Stimulated activated naive CD8-positive, alpha-beta T cell treated with anti-CD3 and anti-CD28 coated beads, Interleukin-15, Interleukin-2, amounts not matched to agents 100 U/mL and 50 U/mL, for 24 hours (primary cell): Measurements from ENCODE around the gene PEX10.
"Not testable (repeated sequence)": the region's sequence is repeated elsewhere in the genome, so short reads cannot be mapped to it uniquely, and the experiment has no call there.

Source experiments
- ATAC-seq: fragments of 150-1000 bp; cut with Tn5 transposase; one replicate; pipeline ENCODE4 v1.10.0; 2021
- DNase-seq: peaks from one replicate; pipeline ENCODE4 v3.0.0; 2021

The PEX10 gene

GRCh38 chr1:2443277-2444137, 31.1 kb upstream of the PEX10 start:
- ATAC-seq (no peak), DNase-seq (peak; percentile 24)

DNA sequence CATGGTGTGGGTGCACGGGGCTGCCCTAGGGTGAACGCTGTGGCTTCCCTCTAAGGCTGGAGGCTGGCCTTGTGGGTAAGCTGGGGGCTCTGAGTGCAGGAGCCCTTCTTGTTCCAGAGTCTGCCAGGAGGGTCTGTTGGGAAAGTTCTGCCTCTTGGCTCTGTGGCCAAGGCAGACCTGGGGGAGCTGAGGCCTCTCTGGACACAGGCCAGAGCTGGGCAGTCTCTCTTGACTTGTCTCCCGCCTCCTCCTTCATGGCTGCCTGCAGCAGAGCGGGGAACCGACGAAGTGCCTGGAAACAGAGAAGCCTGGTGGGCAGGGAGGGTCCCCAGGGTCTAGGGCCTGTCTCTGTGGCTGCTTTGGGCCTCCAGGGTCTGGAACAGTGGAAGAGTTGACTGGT, 30.3 kb upstream of the PEX10 start:
- DNase-seq = no peak
- no peak for ATAC-seq

DNA sequence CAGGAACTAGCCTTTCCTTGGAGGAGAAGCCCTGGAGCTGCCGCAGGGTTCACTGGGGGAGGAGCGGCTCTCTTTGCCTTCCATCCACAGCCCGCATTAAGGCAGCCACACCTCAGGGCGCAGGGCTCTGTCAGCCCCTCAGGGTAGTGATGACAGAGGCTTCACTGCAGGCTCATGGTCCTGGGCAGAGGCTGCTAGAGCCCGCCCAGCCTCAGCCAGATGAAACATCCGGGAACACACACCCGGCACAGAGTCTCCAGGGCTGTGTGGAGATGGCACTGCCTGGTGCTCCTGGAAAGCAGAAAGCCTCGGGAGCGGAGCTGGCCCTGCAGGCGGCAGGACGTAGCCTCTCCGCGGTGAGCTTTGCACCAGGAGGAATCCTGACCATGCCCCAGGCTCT, 29.4 kb upstream of the PEX10 start:
- no peak for DNase-seq
- ATAC-seq = no peak

DNA sequence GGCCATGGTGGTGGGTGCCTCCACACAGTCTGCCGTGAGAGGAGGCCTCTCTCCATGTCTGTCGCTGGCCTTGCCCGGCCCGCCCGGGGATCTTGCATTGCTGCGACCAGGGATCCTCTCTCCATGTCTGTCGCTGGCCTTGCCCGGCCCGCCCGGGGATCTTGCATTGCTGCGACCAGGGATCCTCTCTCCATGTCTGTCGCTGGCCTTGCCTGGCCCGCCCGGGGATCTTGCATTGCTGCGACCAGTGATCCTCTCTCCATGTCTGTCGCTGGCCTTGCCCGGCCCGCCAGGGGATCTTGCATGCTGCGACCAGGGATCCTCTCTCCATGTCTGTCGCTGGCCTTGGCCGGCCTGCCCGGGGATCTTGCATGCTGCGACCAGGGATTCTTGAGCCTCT, 28.0 kb upstream of the PEX10 start:
- not testable (repeated sequence) for DNase-seq, ATAC-seq

DNA sequence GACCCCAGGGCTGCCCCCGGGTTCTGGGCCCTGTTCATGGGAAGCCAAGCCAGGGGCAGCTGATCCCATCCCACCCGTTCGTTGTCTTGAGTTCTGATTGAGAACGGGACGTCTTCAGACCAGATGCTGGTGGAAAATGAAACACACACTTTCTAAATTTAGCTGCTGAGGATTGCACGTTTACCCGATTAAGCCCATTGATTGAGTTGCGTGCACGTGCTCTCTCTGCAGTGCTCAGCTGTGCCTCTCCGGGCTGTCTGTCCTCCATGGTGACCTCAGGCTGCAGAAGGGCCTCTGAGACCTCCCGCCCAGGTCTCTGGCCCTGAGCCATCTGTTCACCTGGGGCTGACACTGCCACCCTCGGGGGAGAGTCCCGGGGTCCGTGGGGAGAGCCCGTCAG, 27.0 kb upstream of the PEX10 start:
- DNase-seq = no peak
- no peak for ATAC-seq

DNA sequence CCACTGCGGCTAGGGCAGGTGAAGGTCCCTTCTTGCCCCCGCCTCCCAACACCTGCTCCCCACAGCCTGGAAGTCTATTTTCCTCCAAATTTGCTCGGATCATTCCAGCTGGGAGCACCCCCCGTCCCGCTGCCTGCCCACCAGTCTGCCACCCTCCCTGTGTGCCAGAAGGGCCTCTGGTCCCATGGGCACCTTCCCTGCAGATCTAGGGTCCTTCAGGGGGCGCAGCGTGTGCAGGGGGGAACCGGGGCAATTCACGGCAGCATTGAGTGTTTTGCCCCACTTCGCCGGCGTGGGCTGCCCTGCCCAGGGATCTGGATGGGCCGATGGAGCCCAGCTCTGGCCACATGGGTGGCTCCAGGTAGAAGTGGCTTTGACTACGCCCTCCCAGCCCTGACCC, 26.3 kb upstream of the PEX10 start:
- no peak for ATAC-seq
- no peak for DNase-seq

DNA sequence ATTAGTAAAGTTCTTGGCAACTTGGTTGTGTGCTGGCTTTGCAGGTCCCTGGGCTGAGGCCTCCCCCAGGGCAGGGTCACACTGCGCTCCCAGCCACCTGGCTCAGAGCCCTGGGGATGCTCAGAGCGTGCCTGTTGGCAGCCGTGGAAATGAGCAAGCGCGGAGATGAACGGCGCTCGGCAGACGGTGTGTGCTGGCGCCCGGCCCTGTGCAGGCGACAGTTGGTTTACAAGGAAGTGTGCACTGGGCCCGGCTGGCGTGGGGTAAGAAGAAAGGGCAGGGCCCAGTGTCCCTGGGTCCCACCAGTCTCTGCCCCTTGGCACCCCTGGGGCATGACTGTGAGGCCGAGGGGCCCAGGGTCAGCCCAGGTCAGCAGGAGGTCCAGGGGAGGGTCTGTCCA, 25.7 kb upstream of the PEX10 start:
- DNase-seq (no peak), ATAC-seq (no peak)

DNA sequence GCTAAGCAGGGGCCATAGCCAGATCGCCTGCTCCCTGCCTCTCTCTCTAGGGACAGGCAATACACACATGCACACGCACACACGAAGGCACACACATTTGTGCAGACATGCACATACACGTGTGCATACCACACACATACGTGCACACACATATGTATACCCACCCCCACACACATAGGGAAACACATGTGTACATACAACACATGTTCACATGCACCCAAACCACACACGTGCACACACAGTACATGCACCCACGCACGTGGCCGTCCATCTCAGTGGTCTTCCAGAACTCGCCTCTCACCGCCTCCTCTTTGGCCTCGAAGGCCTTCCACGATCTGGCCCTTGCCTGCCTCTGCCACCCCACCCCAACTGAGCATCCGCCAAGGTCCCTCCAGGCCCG, 25.3 kb upstream of the PEX10 start:
- no peak for ATAC-seq

GRCh38 chr1:2436876-2437275, 24.5 kb upstream of the PEX10 start:
- no peak for ATAC-seq
- DNase-seq = no peak

More for the DNA sequence above, 25.3 kb upstream of the PEX10 start:
- no peak for DNase-seq

- no peak for DNase-seq
- no peak for ATAC-seq
Observed at GRCh38 chr1:2435746-2436355, 23.5 kb upstream of the PEX10 start.

DNA sequence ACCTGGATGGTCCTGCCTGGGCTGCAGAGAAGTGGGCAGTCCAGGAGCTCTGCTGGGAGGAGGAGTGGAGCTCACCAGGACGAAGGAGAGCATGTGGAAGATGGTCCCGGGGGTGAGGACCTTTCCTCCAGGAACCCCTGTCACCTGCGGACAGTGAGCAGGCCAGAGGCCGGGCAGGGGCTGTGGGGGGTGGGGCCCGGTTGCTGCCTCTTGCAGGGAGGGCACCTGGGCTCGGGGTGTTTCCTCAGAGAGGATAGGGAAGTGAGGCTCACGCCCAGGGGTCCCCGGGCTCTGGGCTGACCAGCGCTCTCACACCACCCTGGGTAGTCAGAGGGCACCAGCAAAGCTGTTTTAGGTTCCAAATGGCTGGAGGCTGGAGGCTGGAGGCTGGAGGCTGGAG, 22.7 kb upstream of the PEX10 start:
- ATAC-seq (no peak), DNase-seq (no peak)

DNA sequence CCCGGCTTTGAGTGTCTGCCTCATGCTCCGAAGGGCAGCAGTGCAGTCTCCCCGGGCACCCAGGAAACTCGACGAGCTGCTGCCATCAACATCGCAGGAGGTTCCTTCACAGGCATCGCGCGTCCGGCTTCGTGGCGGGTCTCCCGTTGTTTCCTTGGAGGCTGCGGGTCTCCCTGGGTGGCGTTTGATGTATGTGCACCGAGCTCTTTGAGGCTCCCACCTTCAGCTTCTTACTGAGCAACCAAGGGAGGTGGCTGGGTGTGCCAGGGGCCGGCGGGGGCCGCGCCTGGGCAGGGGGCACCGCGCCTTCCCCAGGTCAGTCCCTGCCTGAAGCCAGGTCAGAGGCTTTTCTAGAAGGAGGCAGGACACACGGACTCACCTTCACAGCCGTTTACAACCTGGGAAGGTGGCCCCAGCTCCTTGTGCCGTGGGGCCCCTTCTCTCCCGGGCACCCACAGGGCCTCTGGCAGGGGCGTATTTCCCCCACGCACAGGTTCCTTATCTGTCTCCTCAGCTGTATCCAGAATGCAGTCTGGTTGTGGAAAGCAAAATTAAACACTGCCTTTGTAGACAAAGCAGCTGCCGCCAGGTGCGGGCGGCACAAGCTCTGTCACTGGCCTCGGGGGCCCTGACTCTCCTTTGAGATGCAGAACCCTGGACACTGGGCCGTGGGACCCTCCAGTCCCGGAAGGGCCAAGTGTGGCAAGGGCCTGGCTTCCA, 21.7 kb upstream of the PEX10 start:
- DNase-seq (no peak), ATAC-seq (no peak)

- DNase-seq (no peak), ATAC-seq (no peak)
Observed at GRCh38 chr1:2433196-2433595, 20.8 kb upstream of the PEX10 start.

DNA sequence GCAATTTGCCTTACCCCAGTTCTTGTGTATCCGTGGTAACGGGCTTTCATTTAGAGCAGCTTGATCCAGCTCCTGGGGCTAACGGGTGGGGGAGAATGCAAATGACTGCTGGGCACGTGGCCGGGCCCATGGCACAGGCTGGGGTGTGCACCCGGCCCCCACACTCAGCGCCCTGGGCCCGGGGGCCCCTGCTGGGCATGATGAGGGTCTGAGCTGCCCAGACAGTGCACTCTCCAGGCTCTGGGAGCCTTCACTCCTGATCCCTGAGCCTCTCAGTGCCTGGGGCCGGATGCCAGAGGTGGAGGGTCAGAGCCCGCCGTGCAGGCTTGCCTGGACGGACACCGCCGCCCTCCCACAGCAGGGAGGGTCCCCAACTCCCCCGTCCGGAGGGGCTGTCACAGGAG, 20.1 kb upstream of the PEX10 start:
- no peak for DNase-seq

GRCh38 chr1:2431518-2431917, 19.2 kb upstream of the PEX10 start:
- ATAC-seq (no peak), DNase-seq (no peak)

More for the DNA sequence above, 20.1 kb upstream of the PEX10 start:
- no peak for ATAC-seq

DNA sequence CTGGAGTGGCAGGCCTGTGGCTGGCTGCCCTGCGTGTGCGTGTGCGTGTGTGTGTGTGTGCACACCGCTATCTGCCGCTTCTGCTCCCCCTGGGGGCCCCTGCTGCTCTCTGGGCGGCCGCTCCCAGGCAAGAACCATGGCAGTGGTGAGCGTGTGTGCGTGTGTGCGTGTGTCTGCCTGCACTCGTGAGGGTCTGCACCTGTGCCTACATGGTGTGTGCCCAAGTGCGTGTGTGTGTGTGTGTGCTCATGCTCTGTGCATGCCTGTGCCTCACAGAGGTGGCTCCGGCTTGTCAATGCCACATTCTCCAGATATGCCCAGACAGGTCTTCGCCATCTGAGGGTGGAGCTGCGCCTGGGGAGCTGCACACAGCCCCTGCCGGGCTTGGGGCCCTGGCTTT, 18.7 kb upstream of the PEX10 start:
- ATAC-seq (no peak), DNase-seq (no peak)

DNA sequence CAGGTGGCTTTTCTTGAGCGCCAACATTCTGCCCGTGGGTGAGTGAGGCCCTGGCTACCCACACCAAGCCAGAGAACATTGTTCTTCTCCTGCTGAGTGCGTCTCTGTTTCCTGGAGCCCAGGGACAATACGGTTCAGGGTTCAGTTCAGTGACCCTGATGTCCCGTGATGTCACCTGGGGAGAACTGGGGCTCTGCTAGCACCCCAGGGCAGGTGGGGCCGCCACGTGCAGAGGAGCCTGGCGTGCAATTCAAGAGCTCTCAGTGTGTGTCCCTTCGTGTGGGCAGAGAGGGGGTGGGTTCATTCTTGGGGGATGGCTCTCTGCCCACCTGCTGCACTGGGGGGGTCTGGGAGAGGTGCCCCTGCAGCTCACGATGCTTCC, 18.2 kb upstream of the PEX10 start:
- DNase-seq (no peak), ATAC-seq (no peak)

DNA sequence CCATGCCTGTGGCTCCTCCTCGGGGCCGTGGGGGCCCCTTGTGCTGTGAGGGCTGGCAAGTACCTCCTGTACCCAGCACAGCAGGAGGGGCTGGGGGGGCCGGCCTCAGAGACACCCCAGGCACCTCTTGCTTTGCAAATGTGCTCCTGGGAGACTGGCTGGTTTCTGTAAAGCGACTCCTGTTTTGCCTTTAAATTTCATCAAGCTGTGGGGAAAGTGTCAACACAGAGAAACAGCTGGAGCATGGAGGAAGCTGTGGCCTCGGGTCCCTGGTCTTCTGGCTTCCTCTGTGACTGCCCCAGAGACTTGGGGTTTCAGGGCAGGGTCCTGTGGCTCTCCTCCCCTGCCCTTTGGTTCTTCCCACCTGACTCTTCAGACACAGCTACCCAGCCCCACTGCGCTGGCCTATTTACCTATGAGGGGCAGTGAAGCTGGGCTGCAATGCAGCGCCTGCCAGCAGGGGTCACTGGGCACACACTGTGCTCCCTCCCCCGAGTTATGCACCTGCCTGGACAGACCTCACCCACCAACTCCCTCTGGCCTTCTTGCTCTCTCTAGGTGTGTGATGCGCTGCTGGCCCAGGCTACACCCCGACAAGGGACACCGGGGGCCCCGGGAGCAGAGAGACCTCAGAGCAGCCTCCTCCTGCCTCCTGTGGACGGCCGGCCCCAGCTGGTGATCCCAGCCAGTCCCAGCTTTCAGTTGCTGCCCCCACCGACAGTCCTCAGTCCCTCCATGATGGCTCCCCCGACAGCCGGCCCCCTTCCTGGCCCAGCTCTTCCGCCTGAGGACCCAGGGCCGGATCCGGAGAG, 17.6 kb upstream of the PEX10 start:
- DNase-seq = peak; percentile 43
- no peak for ATAC-seq

GRCh38 chr1:2428490-2428889, 16.1 kb upstream of the PEX10 start:
- ATAC-seq (no peak), DNase-seq (no peak)

DNA sequence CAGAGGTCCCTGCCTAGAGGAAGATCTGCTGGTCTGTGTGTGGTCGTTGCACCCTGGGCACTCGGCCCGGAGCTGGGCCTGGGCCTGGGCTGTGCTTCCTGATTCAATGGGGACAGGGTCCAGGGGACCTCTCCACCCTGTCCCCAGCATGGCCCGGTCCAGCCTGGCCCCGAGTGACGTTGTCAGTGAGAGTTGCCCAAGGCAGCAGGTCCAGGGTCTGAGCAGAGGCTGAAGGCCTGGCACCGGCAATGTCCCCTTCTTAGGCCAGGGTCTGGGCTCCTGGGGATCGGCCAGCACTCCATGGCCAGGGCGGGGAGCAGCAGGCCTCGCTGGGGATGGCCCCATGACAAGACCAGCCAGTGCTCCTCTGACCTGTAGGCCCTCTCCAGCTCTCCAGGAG, 15.6 kb upstream of the PEX10 start:
- no peak for DNase-seq
- no peak for ATAC-seq

- ATAC-seq = no peak
- DNase-seq = no peak
Observed at GRCh38 chr1:2427051-2427450, 14.7 kb upstream of the PEX10 start.

- DNase-seq (no peak), ATAC-seq (no peak)
Observed at GRCh38 chr1:2426540-2426939, 14.2 kb upstream of the PEX10 start.
